ENCODE data around the gene AMTN.
"Not testable (repeated sequence)": the region's sequence is repeated elsewhere in the genome, so short reads cannot be mapped to it uniquely, and the experiment has no call there.

Gene AMTN

GRCh38 chr4:70518269-70518668 is at the start of gene AMTN:
Gene AMTN, plus strand, starts transcription at chr4:70518569. Its CDS starts 209 bp downstream, at chr4:70518778.
- no peak for DNase-seq (ENCODE audit: low spot score)

DNA sequence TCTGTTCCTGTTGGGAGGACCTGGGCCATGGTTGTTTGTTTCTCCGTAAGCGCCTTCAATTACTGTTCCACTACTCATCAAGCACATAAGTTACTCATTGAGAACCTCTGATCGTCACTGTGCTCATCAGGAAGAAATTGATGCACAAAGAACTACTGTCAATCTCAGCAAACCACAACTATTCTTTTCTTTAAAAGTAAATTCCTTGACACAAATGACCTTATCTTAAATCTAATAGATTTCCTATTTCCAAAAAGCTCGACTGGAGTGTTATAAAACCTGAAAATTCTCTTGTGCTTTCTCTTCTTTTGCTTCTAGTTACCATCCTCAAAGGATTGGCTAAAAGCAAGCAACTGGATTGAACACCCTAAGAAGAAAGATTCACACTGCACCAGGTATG is 46.5 kb upstream of the AMTN start, which contains the start of gene MUC7:
MUC7 (plus strand) TSS at position 301 of the 400 bp plus-strand sequence. CDS start 1,825 bp downstream, outside the sequence.
- DNase-seq (ENCODE audit: low spot score), result no peak

DNA sequence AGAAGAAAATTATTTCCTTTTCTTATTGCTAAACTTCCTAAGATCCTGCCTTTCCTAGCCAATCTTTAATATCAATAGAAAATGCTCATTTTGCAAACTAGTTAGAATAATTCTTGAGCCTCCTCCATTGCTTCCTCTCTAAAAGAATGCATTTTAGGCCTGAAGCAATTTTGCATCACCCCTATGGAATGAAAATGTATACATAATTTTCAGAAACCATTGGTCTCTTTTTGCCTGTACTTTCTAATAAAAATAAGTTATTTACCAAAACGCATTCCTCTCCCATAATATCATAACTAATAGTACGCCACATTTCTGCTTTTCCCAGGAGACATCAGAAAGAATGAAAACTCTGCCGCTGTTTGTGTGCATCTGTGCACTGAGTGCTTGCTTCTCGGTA is 44.7 kb upstream of the AMTN start:
- DNase-seq (ENCODE audit: low spot score), result no peak

GRCh38 chr4:70488748-70489147 is 29.6 kb upstream of the AMTN start:
- DNase-seq (ENCODE audit: low spot score), result no peak

DNA sequence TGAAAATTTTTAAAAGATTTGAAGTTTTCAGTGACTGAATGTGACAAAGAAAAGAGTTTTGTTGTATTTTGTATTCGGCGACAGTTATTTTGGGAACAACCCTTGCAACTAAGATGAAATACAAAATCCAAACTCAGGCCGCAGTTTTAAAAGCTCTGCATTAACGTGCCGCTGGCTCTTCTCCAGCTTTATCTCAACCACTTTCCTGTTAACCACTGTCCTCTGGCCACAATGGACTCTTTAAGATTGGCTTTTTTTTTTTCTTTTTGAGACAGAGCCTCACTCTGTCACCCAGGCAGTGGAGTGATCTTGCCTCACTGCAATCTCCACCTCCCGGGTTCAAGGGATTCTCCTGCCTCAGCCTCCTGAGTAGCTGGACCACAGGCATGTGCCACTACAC is 22.1 kb upstream of the AMTN start:
- no peak for DNase-seq (ENCODE audit: low spot score)

DNA sequence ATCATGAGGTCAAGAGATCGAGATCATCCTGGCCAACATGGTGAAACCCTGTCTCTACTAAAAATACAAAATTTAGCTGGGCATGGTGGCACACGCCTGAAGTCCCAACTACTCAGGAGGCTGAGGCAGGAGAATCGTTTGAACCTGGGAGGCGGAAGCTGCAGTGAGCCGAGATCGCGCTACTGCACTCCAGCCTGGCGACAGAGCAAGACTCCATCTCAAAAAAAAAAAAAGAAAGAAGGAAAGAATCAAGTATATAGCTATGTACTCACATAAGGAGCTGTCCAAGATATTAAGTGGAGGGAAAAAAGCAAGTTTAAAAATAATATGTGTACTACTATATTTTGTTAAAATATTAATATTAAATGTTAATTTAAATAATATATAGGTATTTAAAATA is 16.5 kb upstream of the AMTN start:
- not testable (repeated sequence) for DNase-seq (ENCODE audit: low spot score)

GRCh38 chr4:70504733-70505132 is 13.6 kb upstream of the AMTN start:
- no peak for DNase-seq (ENCODE audit: low spot score)

GRCh38 chr4:70505151-70505748 is 13.1 kb upstream of the AMTN start:
- DNase-seq (ENCODE audit: low spot score), result peak; percentile 59

DNA sequence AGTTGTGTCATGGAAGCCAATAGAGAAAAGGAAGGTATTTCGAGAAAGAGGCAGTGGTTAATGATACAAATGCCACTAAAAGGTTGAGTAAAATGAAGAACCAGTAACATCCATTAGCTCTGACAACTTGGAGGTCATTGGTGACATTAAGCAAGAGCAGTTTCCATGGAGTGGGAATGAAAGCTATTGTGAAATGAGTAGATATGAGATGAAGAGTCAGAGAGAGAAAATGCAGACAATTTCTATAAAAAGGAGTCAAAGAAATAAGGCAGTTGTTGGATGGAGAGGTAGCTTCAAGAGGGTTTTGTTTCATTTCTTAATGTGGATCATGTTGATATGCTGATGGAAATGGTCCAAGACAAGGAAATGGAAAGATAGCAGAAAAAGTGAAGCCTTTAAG is 9.6 kb upstream of the AMTN start:
- DNase-seq (ENCODE audit: low spot score), result no peak

- no peak for DNase-seq (ENCODE audit: low spot score)
These were observed 7.0 kb upstream of the AMTN start for GRCh38 chr4:70511365-70511764.

- no peak for DNase-seq (ENCODE audit: low spot score)
These were observed 2.8 kb upstream of the AMTN start for GRCh38 chr4:70515367-70516250.

- DNase-seq (ENCODE audit: low spot score), result no peak
These were observed 347 bp downstream of the AMTN start for GRCh38 chr4:70518716-70519115.

DNA sequence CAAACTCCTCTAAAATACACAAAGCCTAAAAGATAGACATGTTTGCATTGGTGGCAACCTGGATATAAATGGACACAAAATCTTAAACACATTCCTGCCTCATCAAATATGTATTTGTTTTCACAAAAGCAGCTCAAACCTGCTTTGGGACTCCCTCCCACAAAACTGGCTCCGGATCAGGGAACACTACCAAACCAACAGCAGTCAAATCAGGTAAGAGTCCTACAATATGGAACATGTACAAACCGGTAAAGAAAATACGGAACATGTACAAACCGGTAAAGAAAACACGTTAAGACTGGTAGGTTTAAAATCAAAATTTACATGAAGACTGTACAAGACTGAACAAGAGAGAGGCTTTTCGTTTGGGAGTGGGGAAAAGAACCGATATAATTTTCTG is 4.3 kb downstream of the AMTN start:
- no peak for DNase-seq (ENCODE audit: low spot score)

DNA sequence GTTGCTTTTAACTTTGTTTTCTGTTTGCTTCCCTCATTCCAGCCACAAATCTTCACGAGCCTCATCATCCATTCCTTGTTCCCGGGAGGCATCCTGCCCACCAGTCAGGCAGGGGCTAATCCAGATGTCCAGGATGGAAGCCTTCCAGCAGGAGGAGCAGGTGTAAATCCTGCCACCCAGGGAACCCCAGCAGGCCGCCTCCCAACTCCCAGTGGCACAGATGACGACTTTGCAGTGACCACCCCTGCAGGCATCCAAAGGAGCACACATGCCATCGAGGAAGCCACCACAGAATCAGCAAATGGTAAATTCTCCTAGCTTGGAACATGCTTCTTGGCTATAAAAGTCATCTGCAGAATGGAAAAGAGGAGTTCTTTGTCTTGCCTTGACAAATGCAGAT is 12.6 kb downstream of the AMTN start:
- DNase-seq (ENCODE audit: low spot score), result no peak

GRCh38 chr4:70531981-70532380 is 13.6 kb downstream of the AMTN start:
- no peak for DNase-seq (ENCODE audit: low spot score)

DNA sequence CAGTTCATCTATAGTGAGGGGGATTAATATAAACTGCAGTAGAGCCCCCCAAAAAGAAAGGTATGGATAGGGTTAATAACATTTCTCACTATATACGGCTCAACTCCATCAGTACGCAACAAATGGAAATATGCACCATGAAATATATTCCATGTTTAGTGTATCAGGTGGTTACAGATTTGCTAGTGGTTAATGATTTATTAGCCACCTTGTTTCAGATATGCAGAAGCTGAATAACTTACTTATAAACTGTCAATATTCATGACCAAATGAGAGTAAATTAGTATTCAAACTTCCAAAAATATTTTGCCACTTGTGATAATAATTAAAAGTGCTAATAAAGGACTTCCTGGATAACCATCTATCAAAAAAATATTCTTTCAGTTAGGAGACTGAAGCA is 14.8 kb downstream of the AMTN start:
- DNase-seq (ENCODE audit: low spot score), result no peak

DNA sequence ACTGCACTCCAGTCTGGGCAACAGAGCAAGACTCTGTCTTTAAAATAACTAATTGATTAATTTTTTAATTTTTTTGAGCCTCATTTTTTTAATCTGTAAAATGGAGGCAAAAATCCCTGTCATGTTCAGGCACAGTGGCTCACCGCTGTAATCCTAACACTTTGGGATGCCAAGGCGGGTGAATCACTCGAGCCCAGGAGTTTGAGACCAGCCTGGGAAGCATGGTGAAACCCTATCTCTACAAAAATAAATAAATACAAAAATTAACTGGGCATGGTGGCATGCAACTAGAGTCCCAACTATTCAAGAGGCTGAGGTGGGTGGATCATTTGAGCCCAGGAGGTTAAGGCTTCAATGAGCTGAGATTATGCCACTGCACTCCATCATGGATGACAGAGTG is 15.4 kb downstream of the AMTN start:
- no peak for DNase-seq (ENCODE audit: low spot score)

GRCh38 chr4:70534886-70535285 is 16.5 kb downstream of the AMTN start:
- not testable (repeated sequence) for DNase-seq (ENCODE audit: low spot score)

GRCh38 chr4:70538869-70539268 is 20.5 kb downstream of the AMTN start:
- no peak for DNase-seq (ENCODE audit: low spot score)

DNA sequence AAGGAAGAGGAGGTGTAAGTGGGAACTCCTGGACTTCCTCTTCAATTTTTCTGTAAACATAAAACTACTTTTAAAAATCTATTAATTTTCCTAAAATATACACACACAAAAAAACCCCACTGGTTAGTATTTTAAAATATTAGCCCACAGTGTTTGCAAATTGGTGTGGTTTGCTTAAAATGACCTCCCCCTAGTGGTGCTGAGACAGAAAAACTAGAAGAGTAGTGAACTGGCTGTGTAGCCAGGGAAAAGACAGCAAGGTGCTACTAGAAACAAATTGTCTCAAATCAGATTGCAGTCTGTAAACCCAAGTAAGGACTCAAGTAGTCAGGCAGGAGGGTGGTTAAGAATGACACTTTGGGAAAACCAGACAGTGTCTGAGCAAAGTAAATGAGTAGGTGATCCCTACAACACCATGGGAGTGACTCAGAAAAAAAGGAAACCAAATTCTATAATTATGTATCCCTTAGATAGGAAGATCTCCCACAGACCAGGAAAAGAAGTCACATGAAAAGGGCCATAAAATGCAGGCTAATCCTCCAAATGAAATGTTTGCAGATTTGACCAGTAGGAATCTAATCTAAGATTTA is 26.0 kb downstream of the AMTN start:
- DNase-seq (ENCODE audit: low spot score), result peak; percentile 10

DNA sequence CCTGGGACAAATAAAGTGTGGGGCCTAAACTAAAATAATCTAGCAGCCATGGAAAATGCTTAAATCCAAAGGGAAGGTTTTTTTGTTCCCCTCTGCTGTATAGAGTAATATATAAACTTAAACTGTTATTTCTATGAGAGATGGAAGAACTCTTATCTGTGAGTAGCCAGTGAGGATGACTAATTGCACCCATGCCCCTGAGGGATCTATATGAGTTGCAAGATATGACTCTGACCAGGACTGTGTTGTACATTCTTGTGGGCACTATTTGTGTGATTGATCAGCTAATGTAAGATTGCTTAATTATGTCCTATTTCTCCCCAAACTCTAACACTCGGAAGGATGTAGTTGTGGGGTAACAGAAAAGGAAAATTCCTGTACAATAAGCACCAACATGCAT is 38.5 kb downstream of the AMTN start:
- DNase-seq (ENCODE audit: low spot score), result no peak

DNA sequence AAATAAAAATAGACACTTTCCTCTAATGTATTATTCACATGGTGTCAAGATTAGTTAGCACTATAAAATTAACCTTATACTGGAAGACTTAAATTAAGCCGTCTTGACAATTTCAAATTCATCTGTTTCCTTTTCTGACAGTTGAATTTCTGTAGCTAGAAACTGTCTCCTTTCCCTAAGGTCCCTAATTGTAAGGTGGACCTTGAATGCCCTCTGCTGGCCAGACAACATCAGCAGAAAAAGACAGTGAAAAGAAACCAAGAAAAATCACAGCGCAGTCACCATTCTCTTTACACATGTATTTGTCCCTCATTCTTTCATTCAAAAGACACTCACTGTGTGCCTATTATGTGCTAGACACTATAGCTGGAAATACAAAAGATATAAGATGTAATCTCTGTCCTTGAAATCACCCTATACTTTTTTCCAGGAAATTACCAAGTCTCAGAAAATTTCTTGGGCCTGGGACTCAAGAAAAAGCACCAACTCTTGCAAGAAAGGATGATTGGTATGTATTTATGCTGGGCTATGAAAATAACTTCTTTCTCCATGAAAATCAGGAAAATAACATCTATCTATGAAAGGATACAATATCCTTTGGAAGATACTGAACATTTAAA is 41.0 kb downstream of the AMTN start:
- peak; percentile 45 for DNase-seq (ENCODE audit: low spot score)

DNA sequence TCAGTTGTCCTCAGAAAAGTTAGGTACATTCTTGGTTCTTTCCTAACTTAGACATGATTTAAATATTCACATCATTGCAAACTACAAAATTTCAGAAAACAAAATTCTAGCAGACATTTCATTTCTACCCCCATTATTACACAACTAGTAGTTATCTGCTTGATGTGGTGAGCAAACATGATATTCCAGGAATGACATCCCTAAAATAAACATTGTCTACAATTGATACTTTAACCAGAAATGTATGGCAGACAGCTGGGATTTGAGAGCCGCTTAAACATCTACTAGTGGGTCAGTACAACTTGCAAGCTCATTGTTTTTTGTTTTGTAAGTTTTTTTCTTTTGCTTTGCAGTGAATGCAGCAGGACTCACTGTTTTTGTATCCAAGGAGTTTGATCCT is 41.6 kb downstream of the AMTN start:
- no peak for DNase-seq (ENCODE audit: low spot score)

Data from AG08396 (cell line).